Measurements from ENCODE around the gene C1QL3. TPM values are rescaled to one million over a fixed set of nuclear protein-coding genes. Genes with fewer than 3 reads are reported as not detected.
A peak's percentile ranks its signal among the peaks of the same experiment; 100 is the strongest.

The C1QL3 gene
- total and polyA plus RNA-seq, 8 donors, result 0.05 TPM; not detected in 7

DNA sequence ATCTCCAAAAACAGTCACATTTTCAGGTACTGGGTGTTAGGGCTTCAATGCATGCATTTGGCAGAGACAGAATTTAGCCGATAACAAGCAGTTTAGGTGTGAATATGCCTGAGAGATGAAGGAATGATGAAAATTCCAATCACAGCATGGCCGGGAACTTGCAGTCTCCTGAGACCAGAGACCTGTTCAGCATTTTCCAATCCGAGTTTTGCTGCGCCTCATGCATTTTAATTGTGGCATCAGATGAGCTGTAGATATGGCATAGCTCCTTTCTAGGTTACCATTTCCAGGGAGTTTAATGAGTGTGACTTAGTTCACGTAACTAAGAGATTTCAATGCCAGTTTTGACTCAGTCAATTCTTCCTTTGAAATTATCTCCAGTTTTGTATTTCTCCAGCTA is 14.5 kb upstream of the C1QL3 start:
- 86 to 88% methylated on average over 5 of the region's 5 CpGs for WGBS, 2 donors
- DNase-seq, result no peak
- intact Hi-C loops (cut with DNase I), result no loop called here

DNA sequence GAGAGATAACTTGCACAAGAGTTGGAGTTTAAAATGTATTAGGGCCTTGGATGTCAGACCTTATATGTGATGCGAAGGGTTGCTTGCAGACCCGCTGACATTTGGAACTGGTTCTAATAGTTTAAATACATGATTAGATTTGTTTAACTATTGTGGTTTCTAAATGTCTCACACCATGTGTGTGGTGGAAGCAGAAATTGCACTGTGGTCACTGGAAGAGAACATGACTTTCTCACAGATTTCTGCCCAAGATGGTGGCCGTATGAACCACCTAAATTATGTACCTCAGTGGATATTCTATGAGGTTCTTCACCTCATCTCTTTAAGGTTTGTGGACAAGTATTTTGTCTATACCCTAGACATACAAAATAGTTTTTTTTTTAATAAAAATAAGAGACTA is 8.2 kb upstream of the C1QL3 start:
- DNase-seq (no peak), FAIRE-seq (no peak), ATAC-seq (no peak)
- intact Hi-C loops (cut with DNase I), result loop anchor here in 1 of 3 donors (10.0 kb wide), 1 partner anchor 85 kb away; no protein-coding TSS in a partner anchor
- TF ChIP-seq, protein P1, sequence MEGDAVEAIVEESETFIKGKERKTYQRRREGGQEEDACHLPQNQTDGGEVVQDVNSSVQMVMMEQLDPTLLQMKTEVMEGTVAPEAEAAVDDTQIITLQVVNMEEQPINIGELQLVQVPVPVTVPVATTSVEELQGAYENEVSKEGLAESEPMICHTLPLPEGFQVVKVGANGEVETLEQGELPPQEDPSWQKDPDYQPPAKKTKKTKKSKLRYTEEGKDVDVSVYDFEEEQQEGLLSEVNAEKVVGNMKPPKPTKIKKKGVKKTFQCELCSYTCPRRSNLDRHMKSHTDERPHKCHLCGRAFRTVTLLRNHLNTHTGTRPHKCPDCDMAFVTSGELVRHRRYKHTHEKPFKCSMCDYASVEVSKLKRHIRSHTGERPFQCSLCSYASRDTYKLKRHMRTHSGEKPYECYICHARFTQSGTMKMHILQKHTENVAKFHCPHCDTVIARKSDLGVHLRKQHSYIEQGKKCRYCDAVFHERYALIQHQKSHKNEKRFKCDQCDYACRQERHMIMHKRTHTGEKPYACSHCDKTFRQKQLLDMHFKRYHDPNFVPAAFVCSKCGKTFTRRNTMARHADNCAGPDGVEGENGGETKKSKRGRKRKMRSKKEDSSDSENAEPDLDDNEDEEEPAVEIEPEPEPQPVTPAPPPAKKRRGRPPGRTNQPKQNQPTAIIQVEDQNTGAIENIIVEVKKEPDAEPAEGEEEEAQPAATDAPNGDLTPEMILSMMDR (IDR thresholded peaks at IDR 0.05), result no peak
- WGBS, 2 donors, result 74 to 79% methylated on average over 3 of the region's 3 CpGs
- Histone ChIP-seq H3K27ac (no peak overlapping the region), H3K36me3 (no peaks in the 10 kb centered on the region), H3K4me3 (no peak overlapping the region), H3K27me3 (no peaks in the 10 kb centered on the region), H3K4me1 (no peaks in the 10 kb centered on the region), H3K9me3 (no peaks in the 10 kb centered on the region)

More for the DNA sequence above, 14.5 kb upstream of the C1QL3 start:
- no peak for FAIRE-seq
- Histone ChIP-seq H3K4me3 (no peak overlapping the region), H3K4me1 (no peaks in the 10 kb centered on the region), H3K27me3 (no peaks in the 10 kb centered on the region), H3K27ac (no peak overlapping the region), H3K9me3 (no peaks in the 10 kb centered on the region), H3K36me3 (no peaks in the 10 kb centered on the region)
- TF ChIP-seq, protein P1 (IDR thresholded peaks at IDR 0.05), result no peak
- no peak for ATAC-seq

DNA sequence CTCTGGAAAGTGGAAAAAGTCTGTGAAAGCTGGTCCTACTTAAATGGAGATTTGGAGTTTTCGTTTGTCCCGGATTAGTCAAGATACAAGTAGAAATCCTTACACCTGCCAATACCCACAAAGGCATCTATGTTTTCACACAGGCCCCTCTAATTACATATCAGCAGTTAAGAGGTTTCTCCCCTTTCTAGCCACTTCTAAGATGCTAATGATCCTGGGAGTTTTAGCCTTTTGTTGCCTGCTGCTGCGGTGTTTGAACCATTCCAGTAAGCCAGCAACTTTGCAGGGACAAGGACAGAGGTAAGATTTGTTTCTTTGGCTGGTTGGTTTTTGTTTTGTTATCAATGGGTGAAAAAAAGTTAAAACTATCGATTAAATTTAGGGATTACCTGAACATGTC is 5.8 kb upstream of the C1QL3 start:
- no peaks in the 10 kb centered on the region for H3K4me1 ChIP-seq
- H3K36me3 ChIP-seq, result no peaks in the 10 kb centered on the region
- no peak for DNase-seq
- TF ChIP-seq, protein P1 (IDR thresholded peaks at IDR 0.05), result no peak
- no peak for FAIRE-seq
- intact Hi-C loops (cut with DNase I), result loop anchor here in 1 of 3 donors (10.0 kb wide), 1 partner anchor 83 kb away; no protein-coding TSS in a partner anchor
- no peak overlapping the region for H3K4me3 ChIP-seq
- WGBS, 2 donors, result 63 to 76% methylated on average over 4 of the region's 4 CpGs
- no peaks in the 10 kb centered on the region for H3K9me3 ChIP-seq
- no peak overlapping the region for H3K27ac ChIP-seq
- H3K27me3 ChIP-seq, result no peaks in the 10 kb centered on the region
- no peak for ATAC-seq

DNA sequence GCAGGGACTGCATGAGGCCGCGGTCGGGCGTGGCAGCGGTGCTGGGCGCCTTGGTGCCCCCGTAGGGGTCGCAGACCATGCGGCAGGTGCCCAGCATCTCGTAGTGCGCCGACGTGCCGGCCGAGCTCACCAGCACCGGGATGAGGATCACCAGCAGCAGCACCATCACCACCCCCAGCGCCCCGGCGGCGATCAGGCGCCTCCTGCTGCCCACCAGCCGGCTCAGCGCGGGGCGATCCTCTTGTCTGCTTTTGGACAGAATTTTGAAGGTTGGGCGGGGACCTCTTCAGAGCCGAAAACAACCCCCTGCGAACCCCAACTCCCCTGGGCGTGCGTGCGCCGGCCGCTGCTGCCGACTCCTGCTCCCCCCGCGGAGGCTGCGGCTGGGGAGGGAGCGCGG is 779 bp downstream of the C1QL3 start:
- no peak for FAIRE-seq

More for the DNA sequence above, 779 bp downstream of the C1QL3 start:
- ATAC-seq (peak; percentile 21 to 71 (median 63)), DNase-seq (peak in 4 of 6 donors; percentile 13 to 81 (median 47))
- intact Hi-C loops (cut with DNase I), result loop anchor here in 1 of 3 donors (10.0 kb wide), 1 partner anchor 76 kb away; no protein-coding TSS in a partner anchor
- H3K27me3 ChIP-seq, result peaks cover 0 to 4% (median 0%) of the 10 kb centered on the region in 4 donors
- H3K4me3 ChIP-seq, result peak overlapping the region; percentile 11 to 51 (median 30)
- TF ChIP-seq, protein P1 (IDR thresholded peaks at IDR 0.05), result no peak
- H3K27ac ChIP-seq, result no peak overlapping the region
- WGBS, 2 donors, result 0 to 1% methylated on average over 24 to 39 of the region's 39 CpGs
- H3K4me1 ChIP-seq, result no peaks in the 10 kb centered on the region
- no peaks in the 10 kb centered on the region for H3K36me3 ChIP-seq
- no peaks in the 10 kb centered on the region for H3K9me3 ChIP-seq

Data from pancreas (tissue), 10 donors.